Hypothalamus (tissue), 51 donors: Measurements from ENCODE around the gene PARP3.
A peak's percentile ranks its signal among the peaks of the same experiment; 100 is the strongest.

Experiments
- DNase-seq, 51 donors: peaks; one replicate each; lab custom pipeline; 2025; lab: John Stamatoyannopoulos, UW

PARP3 gene

GRCh38 chr3:51963951-51964451 is 21.8 kb downstream of the PARP3 start:
- peak in 25 of 51 donors; percentile 23 to 81 (median 45) for DNase-seq

GRCh38 chr3:51964521-51964920 is 22.4 kb downstream of the PARP3 start:
- DNase-seq, result no peak

GRCh38 chr3:51966016-51966415 is 23.9 kb downstream of the PARP3 start:
- peak in 40 of 51 donors; percentile 14 to 87 (median 64) for DNase-seq

- DNase-seq, result peak in 7 of 51 donors; percentile 22 to 64 (median 51)
Observed at GRCh38 chr3:51966486-51966885, 24.3 kb downstream of the PARP3 start.

GRCh38 chr3:51966922-51967383 is 24.8 kb downstream of the PARP3 start:
- peak in 1 of 51 donors; percentile 35 for DNase-seq

GRCh38 chr3:51967384-51968169 is 25.4 kb downstream of the PARP3 start, which contains the start of gene PCBP4:
Gene PCBP4, minus strand, starts transcription at chr3:51967454. Its CDS starts 6,214 bp downstream, at chr3:51961240.
- peak in 45 of 51 donors; percentile 26 to 88 (median 75) for DNase-seq

- peak in 4 of 51 donors; percentile 17 to 49 (median 30) for DNase-seq
Observed at GRCh38 chr3:51968170-51968775, 26.1 kb downstream of the PARP3 start.

- DNase-seq, result no peak
Observed at GRCh38 chr3:51968883-51969678, 26.9 kb downstream of the PARP3 start.

GRCh38 chr3:51969841-51970240 is 27.7 kb downstream of the PARP3 start:
- DNase-seq, result no peak

GRCh38 chr3:51970606-51971300 is 28.6 kb downstream of the PARP3 start:
- DNase-seq, result no peak

GRCh38 chr3:51971350-51971749 is 29.2 kb downstream of the PARP3 start:
- DNase-seq, result no peak

- DNase-seq, result peak in 11 of 51 donors; percentile 41 to 79 (median 53)
Observed at GRCh38 chr3:51974277-51974962, 32.3 kb downstream of the PARP3 start.

GRCh38 chr3:51974963-51975851 is 33.0 kb downstream of the PARP3 start, which contains the start of gene ABHD14A:
Gene ABHD14A, plus strand, starts transcription at chr3:51975064. Its CDS starts 72 bp downstream, at chr3:51975136.
- DNase-seq, result peak in 43 of 51 donors; percentile 27 to 89 (median 59)

GRCh38 chr3:51975852-51976549 is 33.8 kb downstream of the PARP3 start:
- peak in 48 of 51 donors; percentile 26 to 89 (median 76) for DNase-seq

GRCh38 chr3:51977446-51978142 is 35.4 kb downstream of the PARP3 start:
- DNase-seq, result no peak

GRCh38 chr3:51978143-51978502 is 36.0 kb downstream of the PARP3 start:
- no peak for DNase-seq

- no peak for DNase-seq
Observed at GRCh38 chr3:51980253-51980652, 38.1 kb downstream of the PARP3 start.
